GM12878 (cell line): ENCODE data around the gene MELTF.

Source experiments
- BCL11A ChIP-seq: IDR thresholded peaks from 2 replicates; pipeline ENCODE4 v1.6.1; 2011; ENCODE audit warnings: low read depth, low read length
- BHLHE40 ChIP-seq, 2 experiments: fragments of 450-650 bp in 1 of 2; IDR thresholded peaks; 2 replicates each; pipeline ENCODE4 v1.6.1; 2011 to 2017; ENCODE audit warnings: low read depth in 2 of 2, borderline replicate concordance in 1 of 2, improper control_type of control experiment in 1 of 2, low read length in 1 of 2, mild to moderate bottlenecking in 1 of 2
- EZH2 ChIP-seq: IDR thresholded peaks from 2 replicates; pipeline ENCODE4 v1.6.1; 2012; ENCODE audit warnings: low read depth, mild to moderate bottlenecking, control low read depth, inconsistent platforms, low read length, borderline replicate concordance; ENCODE audit not compliant: control insufficient read depth
- FOS ChIP-seq: IDR thresholded peaks from 3 replicates; pipeline ENCODE4 v1.6.1; 2011; ENCODE audit warnings: borderline replicate concordance; ENCODE audit not compliant: insufficient read length; ENCODE audit errors: extremely low read depth
- MXI1 ChIP-seq: fragments of 150-350 bp; IDR thresholded peaks from 2 replicates; pipeline ENCODE4 v1.6.1; 2011; ENCODE audit warnings: low read depth, mild to moderate bottlenecking, inconsistent platforms, low read length, improper control_type of control experiment
- NFYA ChIP-seq: IDR thresholded peaks from 2 replicates; pipeline ENCODE4 v1.6.1; 2011; ENCODE audit warnings: low read depth, mild to moderate bottlenecking, low read length, improper control_type of control experiment, borderline replicate concordance
- POLR2A ChIP-seq: IDR thresholded peaks from 2 replicates; pipeline ENCODE4 v1.6.1; 2011; ENCODE audit warnings: low read depth, mild to moderate bottlenecking, low read length
- REST ChIP-seq: IDR thresholded peaks from 2 replicates; pipeline ENCODE4 v1.6.1; 2012; ENCODE audit warnings: mild to moderate bottlenecking, low read depth, low read length
- TF ChIP-seq, protein P1 (sequence below), 3 experiments: IDR thresholded peaks in 2 of 3; conservative IDR thresholded peaks in 1 of 3; 2 replicates each; pipeline ENCODE4 v1.5.1; 2011; ENCODE audit warnings: low read depth in 3 of 3, low read length in 3 of 3, mild to moderate bottlenecking in 3 of 3, control low read depth in 2 of 3, moderate library complexity in 2 of 3, inconsistent platforms in 1 of 3, mixed read lengths in 1 of 3; ENCODE audit not compliant: control insufficient read depth in 2 of 3, insufficient read depth in 1 of 3; ENCODE audit errors: extremely low read depth in 1 of 3
- TF ChIP-seq, protein P2 (sequence below): fragments of 450-650 bp; IDR thresholded peaks from 2 replicates; pipeline ENCODE4 v1.6.1; 2016; ENCODE audit warnings: mild to moderate bottlenecking, moderate library complexity, borderline replicate concordance

DNA sequence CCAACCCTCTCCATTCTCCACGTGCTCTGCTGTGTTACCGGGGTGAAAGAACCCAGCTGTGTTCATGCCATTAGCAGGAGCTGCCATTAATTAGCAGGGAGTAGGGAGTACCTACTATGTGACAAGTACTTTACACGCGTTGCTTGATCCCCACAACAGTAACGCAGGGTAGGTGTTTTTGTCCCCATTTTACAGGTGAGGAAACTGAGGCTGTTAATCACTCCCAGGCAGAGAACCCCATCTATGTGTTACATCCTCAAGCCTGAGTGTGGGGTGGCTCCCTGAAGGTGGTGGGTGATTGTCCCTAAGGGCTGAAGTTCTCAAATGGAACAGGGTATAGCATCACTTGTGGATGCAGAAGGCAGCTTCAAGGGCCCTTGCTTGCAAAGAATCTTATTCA lies 22.8 kb downstream of the MELTF start:
- TF ChIP-seq EZH2, result no peak
- TF ChIP-seq MXI1, result no peak
- no peak for TF ChIP-seq POLR2A
- TF ChIP-seq NFYA, result no peak
- TF ChIP-seq BHLHE40 (IDR thresholded peaks at IDR 0.05; ENCODE audit: borderline replicate concordance in 1 of 2, low read depth in 2 of 2, low read length in 1 of 2), result no peak
- TF ChIP-seq, protein P1, sequence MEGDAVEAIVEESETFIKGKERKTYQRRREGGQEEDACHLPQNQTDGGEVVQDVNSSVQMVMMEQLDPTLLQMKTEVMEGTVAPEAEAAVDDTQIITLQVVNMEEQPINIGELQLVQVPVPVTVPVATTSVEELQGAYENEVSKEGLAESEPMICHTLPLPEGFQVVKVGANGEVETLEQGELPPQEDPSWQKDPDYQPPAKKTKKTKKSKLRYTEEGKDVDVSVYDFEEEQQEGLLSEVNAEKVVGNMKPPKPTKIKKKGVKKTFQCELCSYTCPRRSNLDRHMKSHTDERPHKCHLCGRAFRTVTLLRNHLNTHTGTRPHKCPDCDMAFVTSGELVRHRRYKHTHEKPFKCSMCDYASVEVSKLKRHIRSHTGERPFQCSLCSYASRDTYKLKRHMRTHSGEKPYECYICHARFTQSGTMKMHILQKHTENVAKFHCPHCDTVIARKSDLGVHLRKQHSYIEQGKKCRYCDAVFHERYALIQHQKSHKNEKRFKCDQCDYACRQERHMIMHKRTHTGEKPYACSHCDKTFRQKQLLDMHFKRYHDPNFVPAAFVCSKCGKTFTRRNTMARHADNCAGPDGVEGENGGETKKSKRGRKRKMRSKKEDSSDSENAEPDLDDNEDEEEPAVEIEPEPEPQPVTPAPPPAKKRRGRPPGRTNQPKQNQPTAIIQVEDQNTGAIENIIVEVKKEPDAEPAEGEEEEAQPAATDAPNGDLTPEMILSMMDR (IDR thresholded peaks at IDR 0.05 in 2 of 3, conservative IDR thresholded peaks at IDR 0.05 in 1 of 3; ENCODE audit: control insufficient read depth in 2 of 3, extremely low read depth in 1 of 3, insufficient read depth in 1 of 3, low read depth in 3 of 3, low read length in 3 of 3), result no peak
- TF ChIP-seq REST, result no peak
- TF ChIP-seq, protein P2, sequence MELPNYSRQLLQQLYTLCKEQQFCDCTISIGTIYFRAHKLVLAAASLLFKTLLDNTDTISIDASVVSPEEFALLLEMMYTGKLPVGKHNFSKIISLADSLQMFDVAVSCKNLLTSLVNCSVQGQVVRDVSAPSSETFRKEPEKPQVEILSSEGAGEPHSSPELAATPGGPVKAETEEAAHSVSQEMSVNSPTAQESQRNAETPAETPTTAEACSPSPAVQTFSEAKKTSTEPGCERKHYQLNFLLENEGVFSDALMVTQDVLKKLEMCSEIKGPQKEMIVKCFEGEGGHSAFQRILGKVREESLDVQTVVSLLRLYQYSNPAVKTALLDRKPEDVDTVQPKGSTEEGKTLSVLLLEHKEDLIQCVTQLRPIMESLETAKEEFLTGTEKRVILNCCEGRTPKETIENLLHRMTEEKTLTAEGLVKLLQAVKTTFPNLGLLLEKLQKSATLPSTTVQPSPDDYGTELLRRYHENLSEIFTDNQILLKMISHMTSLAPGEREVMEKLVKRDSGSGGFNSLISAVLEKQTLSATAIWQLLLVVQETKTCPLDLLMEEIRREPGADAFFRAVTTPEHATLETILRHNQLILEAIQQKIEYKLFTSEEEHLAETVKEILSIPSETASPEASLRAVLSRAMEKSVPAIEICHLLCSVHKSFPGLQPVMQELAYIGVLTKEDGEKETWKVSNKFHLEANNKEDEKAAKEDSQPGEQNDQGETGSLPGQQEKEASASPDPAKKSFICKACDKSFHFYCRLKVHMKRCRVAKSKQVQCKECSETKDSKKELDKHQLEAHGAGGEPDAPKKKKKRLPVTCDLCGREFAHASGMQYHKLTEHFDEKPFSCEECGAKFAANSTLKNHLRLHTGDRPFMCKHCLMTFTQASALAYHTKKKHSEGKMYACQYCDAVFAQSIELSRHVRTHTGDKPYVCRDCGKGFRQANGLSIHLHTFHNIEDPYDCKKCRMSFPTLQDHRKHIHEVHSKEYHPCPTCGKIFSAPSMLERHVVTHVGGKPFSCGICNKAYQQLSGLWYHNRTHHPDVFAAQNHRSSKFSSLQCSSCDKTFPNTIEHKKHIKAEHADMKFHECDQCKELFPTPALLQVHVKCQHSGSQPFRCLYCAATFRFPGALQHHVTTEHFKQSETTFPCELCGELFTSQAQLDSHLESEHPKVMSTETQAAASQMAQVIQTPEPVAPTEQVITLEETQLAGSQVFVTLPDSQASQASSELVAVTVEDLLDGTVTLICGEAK, result no peak
- TF ChIP-seq FOS, result no peak
- no peak for TF ChIP-seq BCL11A
